ENCODE measurements around the gene ADAM22.

- TF ChIP-seq, protein P1, sequence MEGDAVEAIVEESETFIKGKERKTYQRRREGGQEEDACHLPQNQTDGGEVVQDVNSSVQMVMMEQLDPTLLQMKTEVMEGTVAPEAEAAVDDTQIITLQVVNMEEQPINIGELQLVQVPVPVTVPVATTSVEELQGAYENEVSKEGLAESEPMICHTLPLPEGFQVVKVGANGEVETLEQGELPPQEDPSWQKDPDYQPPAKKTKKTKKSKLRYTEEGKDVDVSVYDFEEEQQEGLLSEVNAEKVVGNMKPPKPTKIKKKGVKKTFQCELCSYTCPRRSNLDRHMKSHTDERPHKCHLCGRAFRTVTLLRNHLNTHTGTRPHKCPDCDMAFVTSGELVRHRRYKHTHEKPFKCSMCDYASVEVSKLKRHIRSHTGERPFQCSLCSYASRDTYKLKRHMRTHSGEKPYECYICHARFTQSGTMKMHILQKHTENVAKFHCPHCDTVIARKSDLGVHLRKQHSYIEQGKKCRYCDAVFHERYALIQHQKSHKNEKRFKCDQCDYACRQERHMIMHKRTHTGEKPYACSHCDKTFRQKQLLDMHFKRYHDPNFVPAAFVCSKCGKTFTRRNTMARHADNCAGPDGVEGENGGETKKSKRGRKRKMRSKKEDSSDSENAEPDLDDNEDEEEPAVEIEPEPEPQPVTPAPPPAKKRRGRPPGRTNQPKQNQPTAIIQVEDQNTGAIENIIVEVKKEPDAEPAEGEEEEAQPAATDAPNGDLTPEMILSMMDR (conservative IDR thresholded peaks at IDR 0.05; ENCODE audit: low read depth, low read length): no peak
- TF ChIP-seq POLR2A (IDR thresholded peaks at IDR 0.05; ENCODE audit: low read depth, low read length) (no peak), USF2 (IDR thresholded peaks at IDR 0.05; ENCODE audit: low read depth, low read length) (no peak), MXI1 (IDR thresholded peaks at IDR 0.05; ENCODE audit: borderline replicate concordance, low read depth, low read length) (no peak), MAZ (IDR thresholded peaks at IDR 0.05; ENCODE audit: borderline replicate concordance, low read depth, low read length) (no peak), RFX5 (IDR thresholded peaks at IDR 0.05; ENCODE audit: low read depth, low read length) (no peak), SMC3 (IDR thresholded peaks at IDR 0.05; ENCODE audit: low read depth, low read length) (no peak), FOS (IDR thresholded peaks at IDR 0.05; ENCODE audit: low read depth, low read length) (no peak), RAD21 (IDR thresholded peaks at IDR 0.05; ENCODE audit: low read length) (no peak), CEBPB (IDR thresholded peaks at IDR 0.05; ENCODE audit: low read depth, low read length) (no peak)
Observed at GRCh38 chr7:88089561-88089960, 155.5 kb downstream of the ADAM22 start.

Data from IMR-90 (cell line).